B cell (primary cell): ENCODE measurements around the gene LAMTOR3.

ENCODE experiments used
- EZH2 ChIP-seq: IDR thresholded peaks from 2 replicates; pipeline ENCODE4 v1.6.1; 2012; ENCODE audit warnings: borderline replicate concordance, low read depth, mild to moderate bottlenecking, moderate library complexity, low read length; ENCODE audit not compliant: insufficient read depth, poor library complexity, severe bottlenecking
- TF ChIP-seq, protein P1 (sequence below): fragments of 200-600 bp; IDR thresholded peaks from one replicate; pipeline ENCODE4 v1.8.0; 2022; ENCODE audit warnings: antibody characterized with exemption, mild to moderate bottlenecking

DNA sequence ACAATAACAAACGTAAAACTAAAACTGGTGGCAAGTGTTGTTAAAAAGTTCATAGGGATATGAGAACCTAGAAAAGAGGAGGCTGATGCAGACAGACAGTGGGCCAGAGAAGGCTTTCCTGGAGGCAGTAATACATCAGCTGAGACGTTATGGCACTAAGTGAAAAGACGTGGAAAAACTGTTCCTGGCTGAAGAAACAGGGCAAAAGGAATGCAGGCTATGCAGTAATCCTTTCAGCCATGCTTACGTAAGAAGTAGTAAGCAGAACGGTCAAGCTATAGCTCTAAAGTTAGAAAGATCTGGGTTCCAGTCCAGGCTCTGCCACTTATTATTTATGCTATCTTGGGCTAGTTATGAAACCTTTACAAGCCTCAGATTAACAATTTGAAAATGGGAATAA is 6.4 kb downstream of the LAMTOR3 start:
- TF ChIP-seq, protein P1, sequence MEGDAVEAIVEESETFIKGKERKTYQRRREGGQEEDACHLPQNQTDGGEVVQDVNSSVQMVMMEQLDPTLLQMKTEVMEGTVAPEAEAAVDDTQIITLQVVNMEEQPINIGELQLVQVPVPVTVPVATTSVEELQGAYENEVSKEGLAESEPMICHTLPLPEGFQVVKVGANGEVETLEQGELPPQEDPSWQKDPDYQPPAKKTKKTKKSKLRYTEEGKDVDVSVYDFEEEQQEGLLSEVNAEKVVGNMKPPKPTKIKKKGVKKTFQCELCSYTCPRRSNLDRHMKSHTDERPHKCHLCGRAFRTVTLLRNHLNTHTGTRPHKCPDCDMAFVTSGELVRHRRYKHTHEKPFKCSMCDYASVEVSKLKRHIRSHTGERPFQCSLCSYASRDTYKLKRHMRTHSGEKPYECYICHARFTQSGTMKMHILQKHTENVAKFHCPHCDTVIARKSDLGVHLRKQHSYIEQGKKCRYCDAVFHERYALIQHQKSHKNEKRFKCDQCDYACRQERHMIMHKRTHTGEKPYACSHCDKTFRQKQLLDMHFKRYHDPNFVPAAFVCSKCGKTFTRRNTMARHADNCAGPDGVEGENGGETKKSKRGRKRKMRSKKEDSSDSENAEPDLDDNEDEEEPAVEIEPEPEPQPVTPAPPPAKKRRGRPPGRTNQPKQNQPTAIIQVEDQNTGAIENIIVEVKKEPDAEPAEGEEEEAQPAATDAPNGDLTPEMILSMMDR = no peak
- no peak for TF ChIP-seq EZH2
